GM12878 (cell line): Measurements from ENCODE around the gene UBR3. TPM values are rescaled to one million over a fixed set of nuclear protein-coding genes. Genes with fewer than 3 reads are reported as not detected.

Experiments
- ATAC-seq: fragments of 200-7000 bp; cut with Tn5 transposase; 3 replicates; pipeline ENCODE4 v1.9.1; 2020; ENCODE audit warnings: mild to moderate bottlenecking, moderate library complexity
- BruUV-seq: library from RNA; stranded (reverse); fragments of 400-500 nt; replicated peaks from 2 replicates; lab custom pipeline; 2021; lab: Mats Ljungman, UMichigan
- CTCF ChIA-PET: fragments of 300-600 bp; sonication (Branson Sonifier 250); formaldehyde crosslinking; extraction: SDS; loops from one replicate; lab custom pipeline; 2021; ENCODE audit warnings: inconsistent platforms; lab: Yijun Ruan, JAX
- POLR2A ChIA-PET: fragments of 350-600 bp; formaldehyde crosslinking; extraction: SDS; loops from one replicate; lab custom pipeline; 2021; ENCODE audit warnings: inconsistent platforms; lab: Charles Lee
- RAD21 ChIA-PET: fragments of 300-600 bp; sonication (Branson Sonifier 250); formaldehyde crosslinking; loops from one replicate; lab custom pipeline; 2023; ENCODE audit warnings: antibody characterized with exemption; ENCODE audit not compliant: unreplicated experiment; lab: Charles Lee
- SMC1A ChIA-PET: fragments of 300-600 bp; sonication (Branson Sonifier 250); formaldehyde crosslinking; loops from one replicate; lab custom pipeline; 2023; ENCODE audit not compliant: unreplicated experiment, uncharacterized antibody; lab: Charles Lee
- DNase-seq: peaks from one replicate; pipeline ENCODE4 v3.0.0-alpha.2; 2011; ENCODE audit warnings: low read depth, low spot score
- FAIRE-seq: peaks from 3 replicates; lab custom pipeline; 2011; peaks lifted over from hg19 to GRCh38; lab: Jason Lieb, UNC
- H2AFZ ChIP-seq: 2 replicates; pipeline ENCODE4 v1.6.0; 2011; ENCODE audit warnings: low read depth, low read length, control low read depth; ENCODE audit not compliant: control insufficient read depth
- H3K27ac ChIP-seq: 2 replicates; pipeline ENCODE4 v1.5.1; 2011; ENCODE audit warnings: control low read depth; ENCODE audit not compliant: control insufficient read depth, insufficient read depth
- H3K27me3 ChIP-seq, 2 experiments: replicated peaks in 1 of 2; 2 replicates each; pipeline versions ENCODE4 v1.6.0 to v1.6.1; 2011; ENCODE audit warnings: low read length in 1 of 2; ENCODE audit not compliant: control insufficient read depth in 2 of 2, insufficient read depth in 2 of 2
- H3K36me3 ChIP-seq, 2 experiments: 2 replicates each; pipeline ENCODE4 v1.5.1; 2011; ENCODE audit warnings: low read length in 1 of 2; ENCODE audit not compliant: control insufficient read depth in 2 of 2, insufficient read depth in 2 of 2
- H3K4me1 ChIP-seq: 2 replicates; pipeline ENCODE4 v1.6.1; 2011; ENCODE audit warnings: mild to moderate bottlenecking, low read length, moderate library complexity, mixed read lengths; ENCODE audit not compliant: control insufficient read depth, insufficient read depth
- H3K4me2 ChIP-seq: 2 replicates; pipeline ENCODE4 v1.6.0; 2011; ENCODE audit warnings: control low read depth; ENCODE audit not compliant: control insufficient read depth, insufficient read depth
- H3K4me3 ChIP-seq: fragments of 200-600 bp; sonication (generic); 2 replicates; pipeline ENCODE4 v1.5.1; 2016
- H3K79me2 ChIP-seq: 2 replicates; pipeline ENCODE4 v1.6.0; 2011; ENCODE audit warnings: low read length; ENCODE audit not compliant: control insufficient read depth, insufficient read depth
- H3K9ac ChIP-seq: 2 replicates; pipeline ENCODE4 v1.8.0; 2011; ENCODE audit warnings: low read length, control low read depth, mixed read lengths; ENCODE audit not compliant: control insufficient read depth, insufficient read depth
- H3K9me3 ChIP-seq: replicated peaks from 3 replicates; pipeline ENCODE4 v1.5.1; 2011; ENCODE audit warnings: mild to moderate bottlenecking, low read length; ENCODE audit not compliant: control insufficient read depth, insufficient read depth
- H4K20me1 ChIP-seq: 2 replicates; pipeline ENCODE4 v1.6.0; 2011; ENCODE audit not compliant: control insufficient read depth, insufficient read depth
- BHLHE40 ChIP-seq, 2 experiments: fragments of 450-650 bp in 1 of 2; IDR thresholded peaks; 2 replicates each; pipeline ENCODE4 v1.6.1; 2011 to 2017; ENCODE audit warnings: low read depth in 2 of 2, borderline replicate concordance in 1 of 2, improper control_type of control experiment in 1 of 2, low read length in 1 of 2, mild to moderate bottlenecking in 1 of 2
- CBX3 ChIP-seq: fragments of 200-600 bp; sonication (generic); IDR thresholded peaks from 2 replicates; pipeline ENCODE4 v1.6.1; 2016; ENCODE audit warnings: low read depth, borderline replicate concordance
- MTA3 ChIP-seq: IDR thresholded peaks from 2 replicates; pipeline ENCODE4 v1.6.1; 2012; ENCODE audit warnings: low read length, inconsistent platforms, borderline replicate concordance
- ZNF24 ChIP-seq: fragments of 450-650 bp; IDR thresholded peaks from 2 replicates; pipeline ENCODE4 v1.6.1; 2017; ENCODE audit warnings: antibody characterized with exemption, mild to moderate bottlenecking
- WGBS: methylation state at CpG from one replicate; pipeline ENCODE4 v1.1.6; 2016; ENCODE audit warnings: low lambda C conversion rate; ENCODE audit not compliant: insufficient replicate concordance, insufficient coverage; ENCODE audit errors: missing lambda C conversion rate; 5-methylcytosine and 5-hydroxymethylcytosine counted together
- in situ Hi-C: fragments of 300-500 bp; cut with MboI; formaldehyde crosslinking; loops from 9 replicates; pipeline ENCODE4 v1.14.3; 2018; ENCODE audit warnings: mixed read lengths
- intact Hi-C: fragments of 100-400 bp; cut with micrococcal nuclease; formaldehyde crosslinking; loops from one replicate; pipeline ENCODE4 v1.14.2; 2022; ENCODE audit not compliant: unreplicated experiment
- polyA plus RNA-seq, 11 experiments: library from polyadenylated mRNA; depleted of rRNA in 4 of 11; unstranded in 6 of 11; stranded (reverse) in 5 of 11; fragments of >200 nt; fragmentation: Nextera tagmentation in 4 of 11; fragmentation: Illumina TruSeq in 1 of 11; extraction: Ambion mirVana in 4 of 11; extraction: Trizol in 1 of 11; gene quantifications; 1 replicate in 1 of 11; 2 replicates in 10 of 11; pipeline versions ENCODE4 v1.2.1 to v1.2.3, GENCODE V29; 2011 to 2016; ENCODE audit warnings: inconsistent platforms in 2 of 11, missing spikeins in 2 of 11, low read depth in 1 of 11
- total RNA-seq, 4 experiments: library from RNA; depleted of rRNA in 3 of 4; stranded (reverse); fragments of >200 nt in 3 of 4; fragmentation: Illumina TruSeq in 1 of 4; extraction: Trizol in 1 of 4; gene quantifications; 2 replicates each; pipeline versions ENCODE4 v1.2.1 to v1.2.3, GENCODE V29; 2013 to 2021
- TF ChIP-seq, protein P1 (sequence below): IDR thresholded peaks from 2 replicates; pipeline ENCODE4 v1.6.1; 2011; ENCODE audit warnings: borderline replicate concordance, low read depth, mild to moderate bottlenecking, moderate library complexity, low read length; ENCODE audit not compliant: insufficient read depth, poor library complexity, severe bottlenecking
- TF ChIP-seq, protein P2 (sequence below): fragments of 450-650 bp; IDR thresholded peaks from 2 replicates; pipeline ENCODE4 v1.6.1; 2017; ENCODE audit warnings: mild to moderate bottlenecking, moderate library complexity

Gene UBR3
- total and polyA plus RNA-seq, 10 of the 15 experiments (the other 5 are each of a cell fraction or from before 2014, with no cell fraction given) = 3.8 to 22.9 (median 11.2) TPM

GRCh38 chr2:170047331-170048065, 220.2 kb downstream of the UBR3 start:
- no peak overlapping the region for H3K4me3 ChIP-seq
- H3K27ac ChIP-seq = no peak overlapping the region
- ATAC-seq (no peak), FAIRE-seq (no peak), DNase-seq (no peak)
- POLR2A ChIA-PET = interaction anchor here (0.6 kb wide), 1 partner anchor 17 kb away, joined by 6 read pairs; no protein-coding TSS in a partner anchor
- no peaks in the 10 kb centered on the region for H3K79me2 ChIP-seq
- SMC1A ChIA-PET = interaction anchor here (0.7 kb wide), 1 partner anchor 224 kb away, joined by 3 read pairs; no protein-coding TSS in a partner anchor
- H3K4me1 ChIP-seq = no peaks in the 10 kb centered on the region
- RAD21 ChIA-PET = no interaction called here
- CTCF ChIA-PET = interaction anchor here (0.8 kb wide), 1 partner anchor 13 kb away, joined by 4 read pairs; no protein-coding TSS in a partner anchor
- no peaks in the 10 kb centered on the region; a peak in 1 of 4 replicates for H3K36me3 ChIP-seq
- H4K20me1 ChIP-seq = no peaks in the 10 kb centered on the region
- no peak overlapping the region for H3K9ac ChIP-seq
- WGBS = 88% methylated on average over 3 of the region's 3 CpGs
- intact Hi-C loops = no loop called here
- no peaks in the 10 kb centered on the region for H3K27me3 ChIP-seq
- no TSS peak for BruUV-seq
- H3K4me2 ChIP-seq = no peak overlapping the region
- in situ Hi-C loops = no loop called here
- H2AFZ ChIP-seq = no peak overlapping the region
- TF ChIP-seq ZNF24 = no peak
- TF ChIP-seq MTA3 = no peak
- no peak for TF ChIP-seq CBX3
- TF ChIP-seq, protein P1, sequence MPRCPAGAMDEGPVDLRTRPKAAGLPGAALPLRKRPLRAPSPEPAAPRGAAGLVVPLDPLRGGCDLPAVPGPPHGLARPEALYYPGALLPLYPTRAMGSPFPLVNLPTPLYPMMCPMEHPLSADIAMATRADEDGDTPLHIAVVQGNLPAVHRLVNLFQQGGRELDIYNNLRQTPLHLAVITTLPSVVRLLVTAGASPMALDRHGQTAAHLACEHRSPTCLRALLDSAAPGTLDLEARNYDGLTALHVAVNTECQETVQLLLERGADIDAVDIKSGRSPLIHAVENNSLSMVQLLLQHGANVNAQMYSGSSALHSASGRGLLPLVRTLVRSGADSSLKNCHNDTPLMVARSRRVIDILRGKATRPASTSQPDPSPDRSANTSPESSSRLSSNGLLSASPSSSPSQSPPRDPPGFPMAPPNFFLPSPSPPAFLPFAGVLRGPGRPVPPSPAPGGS = no peak
- TF ChIP-seq, protein P2, sequence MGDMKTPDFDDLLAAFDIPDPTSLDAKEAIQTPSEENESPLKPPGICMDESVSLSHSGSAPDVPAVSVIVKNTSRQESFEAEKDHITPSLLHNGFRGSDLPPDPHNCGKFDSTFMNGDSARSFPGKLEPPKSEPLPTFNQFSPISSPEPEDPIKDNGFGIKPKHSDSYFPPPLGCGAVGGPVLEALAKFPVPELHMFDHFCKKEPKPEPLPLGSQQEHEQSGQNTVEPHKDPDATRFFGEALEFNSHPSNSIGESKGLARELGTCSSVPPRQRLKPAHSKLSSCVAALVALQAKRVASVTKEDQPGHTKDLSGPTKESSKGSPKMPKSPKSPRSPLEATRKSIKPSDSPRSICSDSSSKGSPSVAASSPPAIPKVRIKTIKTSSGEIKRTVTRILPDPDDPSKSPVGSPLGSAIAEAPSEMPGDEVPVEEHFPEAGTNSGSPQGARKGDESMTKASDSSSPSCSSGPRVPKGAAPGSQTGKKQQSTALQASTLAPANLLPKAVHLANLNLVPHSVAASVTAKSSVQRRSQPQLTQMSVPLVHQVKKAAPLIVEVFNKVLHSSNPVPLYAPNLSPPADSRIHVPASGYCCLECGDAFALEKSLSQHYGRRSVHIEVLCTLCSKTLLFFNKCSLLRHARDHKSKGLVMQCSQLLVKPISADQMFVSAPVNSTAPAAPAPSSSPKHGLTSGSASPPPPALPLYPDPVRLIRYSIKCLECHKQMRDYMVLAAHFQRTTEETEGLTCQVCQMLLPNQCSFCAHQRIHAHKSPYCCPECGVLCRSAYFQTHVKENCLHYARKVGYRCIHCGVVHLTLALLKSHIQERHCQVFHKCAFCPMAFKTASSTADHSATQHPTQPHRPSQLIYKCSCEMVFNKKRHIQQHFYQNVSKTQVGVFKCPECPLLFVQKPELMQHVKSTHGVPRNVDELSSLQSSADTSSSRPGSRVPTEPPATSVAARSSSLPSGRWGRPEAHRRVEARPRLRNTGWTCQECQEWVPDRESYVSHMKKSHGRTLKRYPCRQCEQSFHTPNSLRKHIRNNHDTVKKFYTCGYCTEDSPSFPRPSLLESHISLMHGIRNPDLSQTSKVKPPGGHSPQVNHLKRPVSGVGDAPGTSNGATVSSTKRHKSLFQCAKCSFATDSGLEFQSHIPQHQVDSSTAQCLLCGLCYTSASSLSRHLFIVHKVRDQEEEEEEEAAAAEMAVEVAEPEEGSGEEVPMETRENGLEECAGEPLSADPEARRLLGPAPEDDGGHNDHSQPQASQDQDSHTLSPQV = no peak
- TF ChIP-seq BHLHE40 (IDR thresholded peaks at IDR 0.05; ENCODE audit: borderline replicate concordance in 1 of 2, low read depth in 2 of 2, low read length in 1 of 2) = no peak
- peaks cover 1% of the 10 kb centered on the region; the same call in 1 of the 3 replicates for H3K9me3 ChIP-seq
